ENCODE measurements around the gene MACROD2. TPM values are rescaled to one million over a fixed set of nuclear protein-coding genes. Genes with fewer than 3 reads are reported as not detected.

The MACROD2 gene
- total RNA-seq, 4 donors from 2014 or later, result 8.7 to 17.8 (median 10.8) TPM

DNA sequence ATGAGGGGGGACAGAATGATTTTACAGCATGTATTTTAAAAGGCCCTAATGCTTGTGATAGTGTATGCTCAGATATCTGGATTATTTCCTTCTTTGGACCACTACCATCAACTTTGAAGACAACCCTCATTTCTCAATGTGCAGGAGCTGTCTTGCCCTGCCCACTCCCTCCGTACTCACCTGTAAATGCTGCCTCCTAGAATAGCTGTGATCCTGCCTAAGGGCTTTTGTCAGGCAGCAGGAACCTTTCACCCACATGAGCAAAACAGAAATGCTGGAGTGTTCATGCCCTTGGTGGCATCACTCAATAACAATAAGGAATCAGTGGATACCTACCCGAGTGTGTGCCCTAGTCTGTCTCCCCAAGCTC is 1065.7 kb downstream of the MACROD2 start:
- no peak overlapping the region for H3K4me3 ChIP-seq (replicated peaks in 1 of 3)
- peak overlapping the region in 2 of 3 donors; percentile 37 to 50 for H3K27ac ChIP-seq
- no peaks in the 10 kb centered on the region for H3K36me3 ChIP-seq
- WGBS, 2 donors, result 74 to 75% methylated on average over 2 of the region's 2 CpGs
- no peaks in the 10 kb centered on the region for H3K27me3 ChIP-seq
- intact Hi-C loops (cut with DNase I), result no loop called here
- TF ChIP-seq, protein P1, sequence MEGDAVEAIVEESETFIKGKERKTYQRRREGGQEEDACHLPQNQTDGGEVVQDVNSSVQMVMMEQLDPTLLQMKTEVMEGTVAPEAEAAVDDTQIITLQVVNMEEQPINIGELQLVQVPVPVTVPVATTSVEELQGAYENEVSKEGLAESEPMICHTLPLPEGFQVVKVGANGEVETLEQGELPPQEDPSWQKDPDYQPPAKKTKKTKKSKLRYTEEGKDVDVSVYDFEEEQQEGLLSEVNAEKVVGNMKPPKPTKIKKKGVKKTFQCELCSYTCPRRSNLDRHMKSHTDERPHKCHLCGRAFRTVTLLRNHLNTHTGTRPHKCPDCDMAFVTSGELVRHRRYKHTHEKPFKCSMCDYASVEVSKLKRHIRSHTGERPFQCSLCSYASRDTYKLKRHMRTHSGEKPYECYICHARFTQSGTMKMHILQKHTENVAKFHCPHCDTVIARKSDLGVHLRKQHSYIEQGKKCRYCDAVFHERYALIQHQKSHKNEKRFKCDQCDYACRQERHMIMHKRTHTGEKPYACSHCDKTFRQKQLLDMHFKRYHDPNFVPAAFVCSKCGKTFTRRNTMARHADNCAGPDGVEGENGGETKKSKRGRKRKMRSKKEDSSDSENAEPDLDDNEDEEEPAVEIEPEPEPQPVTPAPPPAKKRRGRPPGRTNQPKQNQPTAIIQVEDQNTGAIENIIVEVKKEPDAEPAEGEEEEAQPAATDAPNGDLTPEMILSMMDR (IDR thresholded peaks at IDR 0.05), result no peak
- TF ChIP-seq POLR2A (IDR thresholded peaks at IDR 0.05), result no peak
- peaks cover 6 to 16% of the 10 kb centered on the region in 2 donors for H3K4me1 ChIP-seq
- DNase-seq, result no peak
- no peaks in the 10 kb centered on the region for H3K9me3 ChIP-seq

DNA sequence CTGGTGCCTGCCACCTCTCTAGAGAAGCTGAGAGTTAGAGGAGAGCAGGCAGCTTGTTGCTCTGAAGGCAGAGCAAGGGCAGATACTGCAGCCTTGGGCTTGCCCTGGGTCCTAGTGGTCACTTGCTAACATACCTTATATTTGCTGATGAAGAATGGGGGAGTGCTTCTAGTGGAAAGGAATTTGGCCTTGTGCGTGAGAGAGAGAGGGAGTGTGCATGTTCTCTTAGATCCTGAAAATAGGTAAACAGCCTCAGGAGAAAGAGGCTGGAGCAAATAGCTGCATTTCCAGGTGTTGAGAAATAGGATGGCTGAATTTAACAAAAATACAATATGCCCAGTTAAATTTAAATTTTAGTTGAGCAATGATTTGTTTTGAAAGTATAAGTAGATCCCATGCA is 1066.6 kb downstream of the MACROD2 start:
- H3K27me3 ChIP-seq, result no peaks in the 10 kb centered on the region
- H3K27ac ChIP-seq, result peak overlapping the region in 2 of 3 donors; percentile 37 to 50
- no peaks in the 10 kb centered on the region for H3K36me3 ChIP-seq
- no peaks in the 10 kb centered on the region for H3K9me3 ChIP-seq
- 24 to 48% methylated on average over 1 of the region's 1 CpG for WGBS, 2 donors
- no peak overlapping the region for H3K4me3 ChIP-seq (replicated peaks in 1 of 3)
- TF ChIP-seq POLR2A (IDR thresholded peaks at IDR 0.05), result peak in 1 of 2 donors; percentile 22
- TF ChIP-seq, protein P1 (IDR thresholded peaks at IDR 0.05), result peak in 4 of 6 experiments; percentile 10 to 43 (median 40)
- peak; percentile 66 to 68 for DNase-seq
- intact Hi-C loops (cut with DNase I), result no loop called here
- peaks cover 6 to 16% of the 10 kb centered on the region in 2 donors for H3K4me1 ChIP-seq

DNA sequence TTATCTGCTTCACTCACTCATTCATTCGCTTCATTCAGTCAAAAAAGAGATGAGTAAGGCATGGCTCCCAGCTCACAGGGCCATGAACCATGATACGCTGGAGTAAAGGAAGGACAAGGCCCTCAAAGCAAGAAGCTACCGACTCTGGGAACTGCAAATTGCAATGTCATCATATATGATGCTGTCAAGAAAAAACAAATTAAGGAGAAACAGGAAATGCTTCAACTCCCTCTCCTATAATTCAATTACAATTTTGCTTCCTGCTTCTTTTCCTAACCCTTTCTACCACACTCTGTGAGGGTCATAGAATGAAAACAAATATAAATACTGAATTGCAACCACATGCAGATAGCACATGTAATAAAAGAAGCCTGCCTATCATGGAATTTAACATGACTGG is 1067.8 kb downstream of the MACROD2 start:
- Histone ChIP-seq H3K27me3 (no peaks in the 10 kb centered on the region), H3K36me3 (no peaks in the 10 kb centered on the region), H3K4me1 (peaks cover 6 to 16% of the 10 kb centered on the region in 2 donors), H3K4me3 (replicated peaks in 1 of 3) (no peak overlapping the region), H3K27ac (no peak overlapping the region), H3K9me3 (no peaks in the 10 kb centered on the region)
- intact Hi-C loops (cut with DNase I), result no loop called here
- no peak for TF ChIP-seq POLR2A (IDR thresholded peaks at IDR 0.05)
- TF ChIP-seq, protein P1 (IDR thresholded peaks at IDR 0.05), result no peak
- DNase-seq, result no peak
- 73 to 74% methylated on average over 3 of the region's 3 CpGs for whole genome bisulfite sequencing, 2 donors

DNA sequence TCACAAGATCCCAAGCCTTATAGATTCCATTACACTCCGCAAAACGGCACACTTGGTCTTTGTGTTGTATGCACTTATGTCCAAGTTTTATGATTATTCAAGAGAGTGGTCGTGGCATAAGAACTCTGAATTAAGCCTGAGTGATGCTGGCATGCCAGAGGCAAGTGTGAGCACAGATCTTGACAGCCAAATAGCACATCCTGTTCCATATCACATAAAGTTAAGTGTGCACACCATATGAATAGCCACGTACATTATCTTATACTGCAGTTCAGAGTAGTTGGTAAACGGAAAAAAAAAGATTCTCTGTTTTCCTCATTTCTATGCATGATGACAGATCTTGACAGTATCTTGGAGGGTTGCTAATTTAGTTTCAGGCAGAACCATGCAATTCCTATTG is 1069.4 kb downstream of the MACROD2 start:
- H3K27ac ChIP-seq, result no peak overlapping the region
- no peaks in the 10 kb centered on the region for H3K9me3 ChIP-seq
- WGBS, 2 donors, result 83 to 85% methylated on average over 5 of the region's 5 CpGs
- no peaks in the 10 kb centered on the region for H3K27me3 ChIP-seq
- no peak for DNase-seq
- peaks cover 6 to 16% of the 10 kb centered on the region in 2 donors for H3K4me1 ChIP-seq
- TF ChIP-seq, protein P1 (IDR thresholded peaks at IDR 0.05), result no peak
- TF ChIP-seq POLR2A (IDR thresholded peaks at IDR 0.05), result no peak
- no peak overlapping the region for H3K4me3 ChIP-seq (replicated peaks in 1 of 3)
- no peaks in the 10 kb centered on the region for H3K36me3 ChIP-seq
- intact Hi-C loops (cut with DNase I), result no loop called here

DNA sequence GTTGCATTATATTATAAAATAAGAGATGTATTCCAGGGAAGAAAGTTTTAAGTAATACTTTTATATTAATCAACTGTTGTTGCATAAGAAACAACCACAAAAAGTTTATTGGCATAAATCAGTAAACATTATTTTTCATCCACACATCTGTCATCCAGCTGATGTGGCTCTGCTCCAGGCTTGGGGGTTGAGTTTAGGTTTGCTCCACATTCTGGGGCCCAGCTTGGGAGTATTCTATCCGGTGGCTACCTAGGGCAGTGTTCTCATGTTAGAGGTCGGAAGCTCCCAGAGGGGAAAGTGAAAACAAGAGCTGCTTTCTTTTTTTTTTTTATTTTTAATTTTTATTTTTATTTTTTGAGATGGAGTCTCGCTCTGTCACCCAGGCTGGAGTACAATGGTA is 1070.5 kb downstream of the MACROD2 start:
- TF ChIP-seq, protein P1 (IDR thresholded peaks at IDR 0.05), result no peak
- TF ChIP-seq POLR2A (IDR thresholded peaks at IDR 0.05), result no peak
- no peaks in the 10 kb centered on the region for H3K27me3 ChIP-seq
- H3K27ac ChIP-seq, result no peak overlapping the region
- intact Hi-C loops (cut with DNase I), result no loop called here
- H3K36me3 ChIP-seq, result no peaks in the 10 kb centered on the region
- H3K9me3 ChIP-seq, result no peaks in the 10 kb centered on the region
- H3K4me1 ChIP-seq, result peaks cover 6 to 16% of the 10 kb centered on the region in 2 donors
- no peak overlapping the region for H3K4me3 ChIP-seq (replicated peaks in 1 of 3)
- DNase-seq, result no peak
- WGBS, 2 donors, result 89% methylated on average over 3 of the region's 3 CpGs
